GM19193 (cell line): ENCODE results near the gene HS3ST5.

Experiments
- POLR2A ChIP-seq: IDR thresholded peaks from 4 replicates; pipeline ENCODE4 v1.6.1; 2011; ENCODE audit not compliant: insufficient read depth, insufficient read length; ENCODE audit errors: extremely low read depth

Gene HS3ST5, protein sequence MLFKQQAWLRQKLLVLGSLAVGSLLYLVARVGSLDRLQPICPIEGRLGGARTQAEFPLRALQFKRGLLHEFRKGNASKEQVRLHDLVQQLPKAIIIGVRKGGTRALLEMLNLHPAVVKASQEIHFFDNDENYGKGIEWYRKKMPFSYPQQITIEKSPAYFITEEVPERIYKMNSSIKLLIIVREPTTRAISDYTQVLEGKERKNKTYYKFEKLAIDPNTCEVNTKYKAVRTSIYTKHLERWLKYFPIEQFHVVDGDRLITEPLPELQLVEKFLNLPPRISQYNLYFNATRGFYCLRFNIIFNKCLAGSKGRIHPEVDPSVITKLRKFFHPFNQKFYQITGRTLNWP

DNA sequence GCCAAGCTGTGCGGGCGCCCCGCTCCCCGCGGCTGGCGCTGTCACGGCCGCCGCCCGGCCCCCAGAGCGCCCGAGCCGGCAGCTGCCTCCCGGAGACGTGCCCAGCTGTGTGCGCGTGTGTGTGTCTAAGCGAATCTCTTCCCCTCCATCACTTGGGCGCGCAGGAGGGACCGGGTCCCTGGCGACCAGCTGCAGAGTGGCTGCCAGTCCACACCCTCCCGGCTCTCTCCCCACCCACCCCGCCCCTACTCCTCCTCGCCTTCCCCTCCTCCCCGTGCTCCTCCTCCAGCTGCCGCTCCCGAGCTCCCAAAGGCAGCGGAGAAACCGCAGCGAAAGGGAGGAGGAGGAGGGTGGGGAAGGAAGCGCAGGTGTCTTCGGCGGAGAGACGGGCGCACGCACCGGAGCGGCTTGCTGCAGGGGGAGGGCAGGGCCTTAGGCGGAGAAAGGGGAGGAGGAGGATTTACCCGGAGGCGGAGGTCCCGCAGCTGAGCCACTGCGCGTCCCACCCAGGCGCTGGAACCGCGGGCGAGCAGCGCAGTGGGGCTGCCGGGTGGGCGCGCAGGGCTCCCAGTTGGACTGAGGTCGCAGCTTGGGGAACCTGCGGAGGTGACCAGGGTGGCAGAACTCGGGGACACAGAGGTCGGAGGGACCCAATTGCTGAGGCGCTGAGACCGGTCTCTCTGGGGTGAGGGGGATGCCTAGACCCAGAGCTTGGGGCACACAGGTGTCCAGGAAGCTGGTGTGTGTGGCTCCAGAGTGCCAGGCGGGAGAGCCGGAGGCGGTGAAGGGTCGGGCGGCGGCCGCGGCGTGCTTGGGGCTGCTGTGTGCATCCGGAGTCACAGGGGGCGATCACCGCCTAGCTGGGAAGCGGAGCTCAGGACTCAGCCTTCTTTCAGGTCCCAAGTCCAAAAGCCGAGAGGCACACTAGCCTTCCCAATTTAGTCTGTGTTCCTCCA lies at the start of gene HS3ST5:
HS3ST5 (minus strand) TSS at position 198 of the 956 bp plus-strand sequence. CDS start 280,178 bp downstream, outside the sequence.
- TF ChIP-seq POLR2A: no peak

DNA sequence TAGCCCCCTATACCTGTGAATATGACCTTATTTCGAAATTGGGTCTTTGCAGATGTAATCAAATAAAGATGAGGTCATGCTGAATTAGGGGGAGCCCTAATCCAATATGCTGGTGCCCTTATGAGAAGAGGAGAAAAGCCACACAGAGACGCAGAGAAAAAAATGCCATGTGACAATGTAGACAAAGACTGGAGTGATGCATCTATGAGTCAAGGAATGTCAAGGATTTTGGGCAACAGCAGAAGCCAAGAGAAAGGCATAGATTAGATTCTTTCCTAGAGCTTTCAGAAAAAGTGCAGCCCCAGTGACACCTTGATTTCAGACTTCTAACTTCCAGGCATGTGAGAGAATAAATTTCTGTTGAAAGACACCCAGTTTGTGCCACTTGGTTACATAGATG lies 47.4 kb upstream of the HS3ST5 start:
- no peak for TF ChIP-seq POLR2A

DNA sequence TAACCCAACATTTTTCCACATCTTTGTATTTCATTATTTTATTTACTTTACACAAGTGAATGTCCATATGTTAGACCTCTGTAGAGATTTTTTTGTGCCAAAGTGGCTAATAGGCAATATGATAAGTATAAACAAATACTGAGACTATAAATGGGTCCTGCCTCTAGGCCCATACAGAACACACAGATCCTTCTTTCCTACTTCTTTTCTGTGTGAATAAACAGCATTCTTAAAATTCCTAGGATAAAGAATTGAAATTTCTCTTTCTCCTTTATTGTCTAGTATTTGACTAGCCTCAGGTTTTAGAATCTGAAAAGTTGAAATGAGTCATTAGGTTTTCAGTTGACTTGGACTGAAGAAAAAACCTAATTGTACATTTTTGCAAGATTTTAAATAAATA lies 46.3 kb upstream of the HS3ST5 start:
- no peak for TF ChIP-seq POLR2A

DNA sequence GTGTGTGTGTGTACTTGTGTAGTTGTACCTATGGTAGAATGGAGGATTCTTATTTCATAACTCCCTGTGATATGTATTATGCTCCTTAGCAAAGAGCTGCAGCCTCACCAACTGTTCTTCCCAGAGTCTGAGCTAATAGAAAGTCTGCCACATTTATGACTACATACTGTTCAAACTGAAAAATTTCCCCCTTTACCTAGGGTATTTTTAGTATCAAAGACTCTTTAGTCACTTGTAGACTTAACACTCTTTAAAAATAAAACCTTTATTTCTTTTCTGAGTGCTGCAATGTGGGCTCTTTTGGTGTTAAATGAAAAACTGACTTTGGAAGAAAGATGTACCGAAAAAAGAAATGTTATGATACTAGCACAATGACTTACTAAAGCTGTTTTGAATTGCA lies 39.6 kb upstream of the HS3ST5 start:
- no peak for TF ChIP-seq POLR2A

DNA sequence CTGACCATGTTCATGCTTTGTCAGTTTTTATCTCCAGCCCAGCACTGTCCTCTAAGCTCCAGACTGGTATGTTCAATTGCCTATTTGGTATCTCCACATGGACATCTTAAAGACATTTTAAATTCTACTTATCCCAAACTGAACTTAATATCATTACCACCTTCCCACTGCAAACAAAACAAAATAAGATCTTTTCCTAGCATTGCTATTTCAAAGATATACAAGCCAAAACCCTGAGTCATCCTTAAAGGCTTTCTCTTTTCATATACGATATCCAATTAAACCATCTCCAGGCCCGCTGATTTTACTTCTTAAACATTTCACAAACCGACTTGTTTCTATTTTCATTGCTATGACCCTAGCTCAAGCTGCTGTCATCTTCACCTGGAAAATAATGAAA lies 35.1 kb upstream of the HS3ST5 start:
- TF ChIP-seq POLR2A: no peak

DNA sequence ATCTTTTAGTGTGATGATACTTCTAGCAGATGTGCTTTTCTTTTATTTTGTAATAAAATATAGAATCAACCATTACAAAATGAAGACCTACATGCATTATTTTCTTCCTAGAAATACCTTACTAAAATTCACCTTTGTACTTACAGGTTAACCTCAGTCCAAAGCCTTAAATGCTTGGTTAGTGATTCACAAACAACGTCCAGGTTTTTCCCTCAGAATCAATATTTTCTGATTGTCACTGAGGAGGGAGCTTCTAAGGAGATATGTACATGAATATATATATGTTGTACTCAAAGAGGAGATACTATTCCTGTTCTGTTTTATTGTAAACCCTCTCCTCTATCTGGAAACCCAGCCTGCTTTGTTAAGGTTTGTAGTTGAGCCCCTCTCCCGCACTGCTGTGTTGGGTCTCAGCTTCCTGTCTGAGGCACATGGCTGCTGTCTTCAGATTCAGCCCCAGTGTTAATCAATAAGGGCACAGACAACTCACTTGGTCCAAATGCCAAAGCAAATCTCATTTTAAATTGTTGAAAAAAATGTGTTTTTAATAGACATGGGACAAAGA lies 33.9 kb upstream of the HS3ST5 start:
- no peak for TF ChIP-seq POLR2A

DNA sequence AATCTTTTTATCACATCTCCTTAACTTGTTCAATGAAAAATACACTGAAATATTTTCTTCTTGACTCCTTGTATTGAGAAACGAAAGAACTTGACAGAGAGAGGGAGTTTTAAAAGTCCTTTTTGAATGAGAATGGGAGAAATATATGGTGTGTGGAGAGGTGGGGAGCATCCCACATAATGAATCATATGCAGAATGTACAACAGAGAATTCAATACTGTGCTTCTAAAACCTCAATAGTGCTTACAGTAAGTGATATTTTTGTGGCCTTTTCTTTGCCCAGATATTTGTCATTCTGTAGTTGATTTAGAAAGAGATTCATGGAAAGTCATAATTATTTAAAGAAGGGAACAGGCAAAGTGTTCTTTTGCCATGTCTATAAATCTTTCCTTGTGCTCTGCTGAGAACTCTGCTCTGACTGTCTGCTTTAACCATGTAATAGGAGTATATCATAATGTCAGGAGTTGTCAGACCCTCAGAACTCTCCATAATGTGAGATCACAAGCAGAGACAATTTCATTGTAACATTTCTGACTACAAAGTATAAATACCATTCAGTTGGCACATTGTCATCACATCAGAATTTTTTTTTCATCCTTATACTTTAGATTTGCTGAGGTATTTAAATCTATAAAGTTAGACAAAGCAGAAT lies 32.8 kb upstream of the HS3ST5 start:
- no peak for TF ChIP-seq POLR2A

DNA sequence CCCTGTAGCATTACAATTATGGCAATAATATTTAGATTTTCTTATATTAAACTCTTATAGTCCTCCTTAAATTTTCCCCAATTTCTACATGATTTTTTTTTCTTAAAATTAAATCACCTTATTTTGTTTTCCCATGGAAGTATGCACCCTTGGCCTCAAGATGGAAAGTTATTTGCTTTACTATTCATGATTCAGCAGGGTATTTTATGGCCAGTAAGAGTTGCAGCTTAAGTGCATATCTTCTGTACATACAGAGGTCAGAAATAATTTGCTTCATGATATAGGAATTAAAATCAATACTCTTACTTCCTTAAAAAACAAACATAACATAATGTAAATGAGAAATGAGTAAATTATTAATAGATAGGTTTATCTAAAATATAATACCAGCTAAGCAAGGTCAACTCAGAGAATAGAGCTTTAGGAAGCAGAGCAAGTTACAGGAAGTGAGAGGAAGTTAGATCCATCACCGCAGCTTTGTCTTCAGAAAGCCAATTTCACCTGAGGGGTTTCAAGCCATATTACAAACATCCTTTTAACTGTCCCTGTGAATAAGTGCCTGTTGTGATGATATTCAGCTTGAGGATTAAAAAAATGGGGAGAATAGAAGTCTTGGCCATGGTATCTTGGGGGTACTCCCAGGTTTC lies 24.6 kb upstream of the HS3ST5 start:
- no peak for TF ChIP-seq POLR2A

DNA sequence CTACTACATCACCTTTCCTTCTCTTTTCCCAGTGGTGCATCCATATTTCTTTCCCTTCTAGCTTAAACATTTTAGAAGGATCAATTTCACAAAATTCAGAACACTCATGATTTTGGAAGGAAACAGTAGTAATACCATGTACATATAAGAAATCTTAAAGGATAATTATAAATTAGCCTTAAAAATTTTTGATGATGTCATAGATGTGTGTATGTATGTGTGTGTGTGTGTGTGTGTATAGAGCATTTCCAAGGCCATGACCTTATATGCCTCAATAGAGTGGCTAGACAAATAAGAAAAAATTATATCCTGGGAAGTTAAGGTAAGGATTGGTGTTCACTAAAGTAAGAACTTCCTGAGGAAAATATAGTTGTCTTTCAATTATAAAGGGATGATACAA lies 24.1 kb upstream of the HS3ST5 start:
- no peak for TF ChIP-seq POLR2A

DNA sequence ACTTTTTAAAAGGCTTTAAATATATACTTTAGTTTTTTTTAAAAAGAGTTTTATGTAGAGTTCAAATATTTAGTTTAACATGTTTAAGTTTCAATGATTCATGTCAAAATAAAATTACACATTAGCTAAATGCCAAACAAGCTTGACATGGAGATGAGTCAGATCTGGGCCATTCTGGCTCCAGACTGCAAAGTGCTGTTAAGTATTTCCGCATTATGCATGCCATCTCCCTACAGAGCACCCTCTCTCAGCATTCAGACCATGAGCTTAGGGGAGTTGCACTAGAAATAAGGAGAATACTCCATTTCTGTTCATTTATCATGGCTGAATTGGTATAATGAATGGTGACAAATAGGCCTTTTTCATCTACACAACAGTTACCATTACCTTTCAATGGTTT lies 21.5 kb upstream of the HS3ST5 start:
- no peak for TF ChIP-seq POLR2A

DNA sequence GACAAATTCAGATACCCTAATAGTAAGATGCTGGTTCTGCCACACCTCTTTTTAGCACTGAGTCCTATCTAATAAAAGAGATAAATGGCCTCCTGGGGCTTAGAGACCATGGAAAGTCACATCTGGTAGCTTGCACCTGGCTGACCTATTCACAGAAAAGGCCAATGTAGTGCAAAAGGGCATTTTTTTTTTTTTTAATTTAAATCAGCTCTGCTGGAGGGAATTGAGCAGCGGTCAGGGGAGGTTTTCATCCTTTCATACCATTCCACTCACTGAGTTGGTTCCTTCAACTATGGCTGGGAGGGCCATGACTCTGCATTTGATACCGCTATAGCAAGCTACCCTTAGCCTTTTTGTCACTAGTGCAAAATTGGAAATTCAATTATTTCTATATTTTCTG lies 20.1 kb upstream of the HS3ST5 start:
- TF ChIP-seq POLR2A: no peak

DNA sequence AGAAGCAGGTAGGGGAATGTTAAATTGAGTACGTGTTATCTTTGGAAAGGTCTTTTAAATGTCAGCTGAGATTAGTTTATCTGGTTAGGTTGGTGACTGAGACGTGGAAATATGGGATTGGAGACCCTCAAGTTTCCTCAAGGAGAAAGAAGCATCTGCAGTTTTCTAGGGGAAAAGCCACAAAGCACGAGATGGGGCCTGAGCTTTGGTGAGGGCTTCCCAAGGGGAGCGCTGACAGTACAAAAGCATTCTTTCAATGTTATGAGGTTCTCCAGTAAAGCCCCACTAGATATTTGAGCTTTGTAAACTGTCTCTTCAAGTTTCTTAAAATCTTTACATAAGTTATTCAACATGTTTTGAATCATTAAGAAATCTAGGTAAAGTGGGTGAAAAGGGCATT lies 19.6 kb upstream of the HS3ST5 start:
- TF ChIP-seq POLR2A: no peak

DNA sequence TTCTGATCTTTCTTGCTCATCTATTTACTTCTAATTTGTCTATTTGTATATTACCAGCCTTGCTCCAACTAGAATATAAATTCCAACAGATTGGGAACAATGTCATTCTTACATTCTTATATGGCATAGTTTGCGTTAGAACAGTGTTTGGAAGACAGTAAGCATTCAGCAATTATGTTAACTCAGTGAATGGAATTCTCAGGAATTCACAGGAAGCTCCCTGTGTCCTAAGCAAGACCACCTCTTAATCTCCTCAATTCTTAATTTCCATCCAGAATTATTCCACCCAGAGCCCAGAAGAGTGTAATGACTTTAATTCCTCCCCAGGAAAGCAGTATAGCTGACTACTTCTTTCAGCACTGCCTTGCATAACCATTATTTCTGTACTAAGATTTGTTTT lies 18.2 kb upstream of the HS3ST5 start:
- TF ChIP-seq POLR2A: no peak

DNA sequence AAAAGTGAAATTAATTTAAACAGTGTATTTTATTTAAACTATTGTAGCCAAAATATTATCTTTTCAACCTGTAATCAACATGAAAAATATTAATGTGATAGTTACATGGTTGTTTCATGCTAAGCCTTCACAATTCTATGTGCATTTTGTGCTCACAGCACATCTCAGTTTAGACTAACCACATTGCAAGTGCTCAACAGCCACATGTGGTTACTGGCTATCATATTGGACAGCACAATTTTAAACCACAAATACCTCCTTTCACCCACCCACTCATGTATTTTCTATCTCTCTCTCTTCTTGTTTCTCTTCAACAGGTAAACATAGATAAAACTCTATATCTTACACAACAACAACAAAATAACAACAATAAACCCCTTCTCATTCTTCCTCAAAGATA lies 12.5 kb upstream of the HS3ST5 start:
- TF ChIP-seq POLR2A: no peak
